H1 (cell line): Measurements from ENCODE around the gene CCDC33. TPM values are rescaled to one million over a fixed set of nuclear protein-coding genes. Genes with fewer than 3 reads are reported as not detected.

ENCODE experiments used
- CTCF ChIA-PET: fragments of 300-600 bp; sonication (Branson Sonifier 250); formaldehyde crosslinking; loops from one replicate; lab custom pipeline; 2021; ENCODE audit not compliant: partially characterized antibody; lab: Charles Lee
- POLR2A ChIA-PET: fragments of 300-600 bp; sonication (Branson Sonifier 250); formaldehyde crosslinking; loops from one replicate; lab custom pipeline; 2021; ENCODE audit warnings: inconsistent platforms; ENCODE audit not compliant: partially characterized antibody; lab: Charles Lee
- DNase-seq, 2 experiments: peaks; one replicate each; pipeline versions ENCODE4 v3.0.0 to v3.0.0-alpha.2; 2010 to 2022; ENCODE audit warnings: low spot score in 2 of 2, low read depth in 1 of 2, mixed read lengths in 1 of 2
- FAIRE-seq: peaks from 2 replicates; lab custom pipeline; 2011; peaks lifted over from hg19 to GRCh38; lab: Jason Lieb, UNC
- H2AFZ ChIP-seq: 2 replicates; pipeline ENCODE4 v1.8.1; 2012; ENCODE audit warnings: low read length, inconsistent platforms
- H2AK5ac ChIP-seq: 2 replicates; pipeline ENCODE4 v1.6.1; 2013; ENCODE audit warnings: low read depth, low read length
- H2BK120ac ChIP-seq: replicated peaks from 2 replicates; pipeline ENCODE3; 2013; ENCODE audit warnings: low read depth, low read length, inconsistent platforms
- H2BK12ac ChIP-seq: 2 replicates; pipeline ENCODE4 v1.6.1; 2013; ENCODE audit warnings: low read depth, low read length
- H2BK15ac ChIP-seq: 2 replicates; pipeline ENCODE4 v1.6.1; 2013; ENCODE audit warnings: low read length
- H2BK20ac ChIP-seq: 2 replicates; pipeline ENCODE4 v1.6.1; 2013; ENCODE audit warnings: low read length
- H2BK5ac ChIP-seq: 2 replicates; pipeline ENCODE4 v1.6.1; 2013; ENCODE audit warnings: low read depth, low read length
- H3K14ac ChIP-seq: 2 replicates; pipeline ENCODE4 v1.6.1; 2013; ENCODE audit warnings: inconsistent platforms; ENCODE audit not compliant: insufficient read length
- H3K18ac ChIP-seq: 2 replicates; pipeline ENCODE4 v1.6.1; 2013; ENCODE audit warnings: low read length; ENCODE audit errors: extremely low read depth
- H3K23ac ChIP-seq: 2 replicates; pipeline ENCODE4 v1.6.1; 2013; ENCODE audit warnings: inconsistent platforms; ENCODE audit not compliant: insufficient read length
- H3K23me2 ChIP-seq: 2 replicates; pipeline ENCODE4 v1.6.1; 2013; ENCODE audit warnings: low read depth, low read length
- H3K27ac ChIP-seq: 2 replicates; pipeline ENCODE4 v1.6.1; 2011; ENCODE audit warnings: low read depth, low read length, inconsistent platforms
- H3K27me3 ChIP-seq, 4 experiments: replicated peaks in 1 of 4; 1 replicate in 1 of 4; 2 replicates in 3 of 4; pipeline versions ENCODE4 v1.6.1 to v1.8.1; 2011 to 2013; ENCODE audit warnings: low read length in 3 of 4, mild to moderate bottlenecking in 3 of 4, inconsistent platforms in 2 of 4, mixed read lengths in 2 of 4, moderate library complexity in 1 of 4; ENCODE audit not compliant: control insufficient read depth in 3 of 4, insufficient read depth in 3 of 4; ENCODE audit errors: extremely low read depth in 1 of 4
- H3K36me3 ChIP-seq, 4 experiments: 2 replicates each; pipeline versions ENCODE4 v1.6.1 to v1.8.1; 2011 to 2013; ENCODE audit warnings: mild to moderate bottlenecking in 4 of 4, low read length in 3 of 4, moderate library complexity in 2 of 4, control low read depth in 1 of 4, inconsistent platforms in 1 of 4; ENCODE audit not compliant: insufficient read depth in 4 of 4, control insufficient read depth in 2 of 4
- H3K4ac ChIP-seq: replicated peaks from 2 replicates; pipeline ENCODE3; 2013; ENCODE audit warnings: low read length, low read depth, mixed read lengths, inconsistent platforms; ENCODE audit not compliant: insufficient read length
- H3K4me1 ChIP-seq, 4 experiments: replicated peaks in 1 of 4; 1 replicate in 1 of 4; 2 replicates in 3 of 4; pipeline versions ENCODE4 v1.6.1 to v1.8.1; 2011 to 2013; ENCODE audit warnings: low read length in 3 of 4, inconsistent platforms in 2 of 4, mixed read lengths in 1 of 4; ENCODE audit not compliant: insufficient read depth in 4 of 4, control insufficient read depth in 3 of 4
- H3K4me2 ChIP-seq, 2 experiments: 2 replicates each; pipeline versions ENCODE4 v1.6.1 to v1.8.1; 2011 to 2013; ENCODE audit warnings: low read depth in 2 of 2, low read length in 2 of 2, control low read depth in 1 of 2, inconsistent platforms in 1 of 2, mild to moderate bottlenecking in 1 of 2; ENCODE audit not compliant: insufficient read depth in 1 of 2
- H3K4me3 ChIP-seq, 4 experiments: fragments of 200-600, 300-600 bp in 1 of 4; sonication (generic), shearing (Covaris generic), sonication (Bioruptor Twin) in 1 of 4; 2 replicates each; pipeline versions ENCODE4 v1.5.1 to v1.8.1; 2011 to 2016; ENCODE audit warnings: low read length in 4 of 4, low read depth in 3 of 4, control low read depth in 2 of 4, inconsistent platforms in 2 of 4, mild to moderate bottlenecking in 2 of 4, mixed read lengths in 1 of 4, moderate library complexity in 1 of 4; ENCODE audit not compliant: insufficient read depth in 2 of 4; ENCODE audit errors: extremely low read depth in 1 of 4
- H3K56ac ChIP-seq: replicated peaks from 2 replicates; pipeline ENCODE3; 2013; ENCODE audit warnings: low read depth, mild to moderate bottlenecking, mixed read lengths, low read length, inconsistent platforms; ENCODE audit not compliant: insufficient read length
- H3K79me1 ChIP-seq: 2 replicates; pipeline ENCODE4 v1.6.1; 2013; ENCODE audit warnings: low read depth, low read length, control low read depth
- H3K79me2 ChIP-seq, 2 experiments: 2 replicates each; pipeline versions ENCODE4 v1.6.1 to v1.8.1; 2012 to 2013; ENCODE audit warnings: low read length in 2 of 2, mild to moderate bottlenecking in 2 of 2, inconsistent platforms in 1 of 2; ENCODE audit not compliant: insufficient read depth in 2 of 2, control insufficient read depth in 1 of 2
- H3K9ac ChIP-seq, 4 experiments: replicated peaks in 1 of 4; 1 replicate in 1 of 4; 2 replicates in 3 of 4; pipeline versions ENCODE4 v1.6.1 to v1.8.1; 2011 to 2013; ENCODE audit warnings: low read depth in 3 of 4, low read length in 3 of 4, control low read depth in 2 of 4, mild to moderate bottlenecking in 2 of 4, moderate library complexity in 2 of 4, inconsistent platforms in 1 of 4; ENCODE audit errors: extremely low read depth in 1 of 4
- H3K9me3 ChIP-seq, 2 experiments: 2 replicates each; pipeline versions ENCODE4 v1.6.1 to v1.8.1; 2012 to 2013; ENCODE audit warnings: mild to moderate bottlenecking in 2 of 2, moderate library complexity in 2 of 2, control low read depth in 1 of 2, inconsistent platforms in 1 of 2, low read depth in 1 of 2, low read length in 1 of 2, mixed read lengths in 1 of 2; ENCODE audit not compliant: insufficient read depth in 2 of 2
- H4K20me1 ChIP-seq, 2 experiments: replicated peaks in 1 of 2; 2 replicates each; pipeline versions ENCODE3 to v1.8.1; 2011 to 2013; ENCODE audit warnings: inconsistent platforms in 2 of 2, low read length in 2 of 2, mild to moderate bottlenecking in 1 of 2; ENCODE audit not compliant: insufficient read depth in 2 of 2, control insufficient read depth in 1 of 2
- H4K5ac ChIP-seq: 2 replicates; pipeline ENCODE4 v1.6.1; 2013; ENCODE audit warnings: low read length, low read depth, mixed read lengths, inconsistent platforms; ENCODE audit not compliant: insufficient read length
- H4K8ac ChIP-seq: 2 replicates; pipeline ENCODE4 v1.8.0; 2013; ENCODE audit warnings: mild to moderate bottlenecking, moderate library complexity, low read length, inconsistent platforms; ENCODE audit not compliant: insufficient read depth; ENCODE audit errors: extremely low read depth
- H4K91ac ChIP-seq: replicated peaks from 2 replicates; pipeline ENCODE3; 2013; ENCODE audit warnings: low read length, mixed read lengths, inconsistent platforms; ENCODE audit not compliant: insufficient read length
- EP300 ChIP-seq, 2 experiments: IDR thresholded peaks; 1 replicate in 1 of 2; 2 replicates in 1 of 2; pipeline ENCODE4 v1.6.1; 2011 to 2012; ENCODE audit warnings: low read depth in 2 of 2, low read length in 2 of 2, mild to moderate bottlenecking in 2 of 2, borderline replicate concordance in 1 of 2, inconsistent platforms in 1 of 2, moderate library complexity in 1 of 2
- JUN ChIP-seq: IDR thresholded peaks from 2 replicates; pipeline ENCODE4 v1.6.1; 2011; ENCODE audit warnings: low read depth, mild to moderate bottlenecking, improper control_type of control experiment, low read length
- MAX ChIP-seq: IDR thresholded peaks from 2 replicates; pipeline ENCODE4 v1.6.1; 2012; ENCODE audit warnings: inconsistent platforms
- RAD21 ChIP-seq, 2 experiments: IDR thresholded peaks in 1 of 2; conservative IDR thresholded peaks in 1 of 2; 2 replicates each; pipeline ENCODE4 v1.6.1; 2011; ENCODE audit warnings: low read depth in 2 of 2, low read length in 2 of 2, improper control_type of control experiment in 1 of 2, inconsistent platforms in 1 of 2, mild to moderate bottlenecking in 1 of 2, moderate library complexity in 1 of 2
- TBP ChIP-seq: IDR thresholded peaks from 2 replicates; pipeline ENCODE4 v1.6.1; 2011; ENCODE audit warnings: low read depth, low read length, improper control_type of control experiment
- TCF12 ChIP-seq: IDR thresholded peaks from 2 replicates; pipeline ENCODE4 v1.6.1; 2011; ENCODE audit warnings: low read depth, mild to moderate bottlenecking, low read length
- TEAD4 ChIP-seq: IDR thresholded peaks from 2 replicates; pipeline ENCODE4 v1.6.1; 2012; ENCODE audit warnings: low read depth, low read length, inconsistent platforms, mixed read lengths
- YY1 ChIP-seq: IDR thresholded peaks from 2 replicates; pipeline ENCODE4 v1.6.1; 2011; ENCODE audit warnings: low read depth, mild to moderate bottlenecking, low read length
- WGBS, 2 experiments: shearing (Covaris generic) in 1 of 2; methylation state at CpG; one replicate each; pipeline versions ENCODE4 v1.1.6 to v1.1.7; 2013 to 2015; ENCODE audit warnings: low lambda C conversion rate in 2 of 2, mixed read lengths in 2 of 2, inconsistent platforms in 1 of 2, low coverage in 1 of 2, missing lambda C conversion rate in 1 of 2; ENCODE audit not compliant: insufficient replicate concordance in 2 of 2, insufficient coverage in 1 of 2, insufficient read length in 1 of 2; ENCODE audit errors: extremely low coverage in 1 of 2, missing lambda C conversion rate in 1 of 2; 5-methylcytosine and 5-hydroxymethylcytosine counted together
- polyA plus RNA-seq, 7 experiments: library from polyadenylated mRNA; depleted of rRNA in 3 of 7; stranded (reverse) in 5 of 7; unstranded in 2 of 7; fragments of >200 nt in 5 of 7; fragments of 200-250 nt in 2 of 7; gene quantifications; 1 replicate in 5 of 7; 2 replicates in 1 of 7; 4 replicates in 1 of 7; pipeline versions ENCODE4 v1.2.1 to v1.2.3, GENCODE V29; 2011 to 2013; ENCODE audit warnings: missing spikeins in 2 of 7, mixed read lengths in 2 of 7
- total RNA-seq: library from RNA; stranded (reverse); fragmentation: NEBNext Ultra II Directional; extraction: Animal tissue kit (Norgen Biotek cat#: 25700); gene quantifications from 2 replicates; pipeline ENCODE4 v1.2.1, GENCODE V29; 2021

CCDC33 gene
- total and polyA plus RNA-seq, 2 of the 8 experiments (the other 6 are each of a cell fraction or from before 2014, with no cell fraction given): 2.0 to 2.7 TPM

DNA sequence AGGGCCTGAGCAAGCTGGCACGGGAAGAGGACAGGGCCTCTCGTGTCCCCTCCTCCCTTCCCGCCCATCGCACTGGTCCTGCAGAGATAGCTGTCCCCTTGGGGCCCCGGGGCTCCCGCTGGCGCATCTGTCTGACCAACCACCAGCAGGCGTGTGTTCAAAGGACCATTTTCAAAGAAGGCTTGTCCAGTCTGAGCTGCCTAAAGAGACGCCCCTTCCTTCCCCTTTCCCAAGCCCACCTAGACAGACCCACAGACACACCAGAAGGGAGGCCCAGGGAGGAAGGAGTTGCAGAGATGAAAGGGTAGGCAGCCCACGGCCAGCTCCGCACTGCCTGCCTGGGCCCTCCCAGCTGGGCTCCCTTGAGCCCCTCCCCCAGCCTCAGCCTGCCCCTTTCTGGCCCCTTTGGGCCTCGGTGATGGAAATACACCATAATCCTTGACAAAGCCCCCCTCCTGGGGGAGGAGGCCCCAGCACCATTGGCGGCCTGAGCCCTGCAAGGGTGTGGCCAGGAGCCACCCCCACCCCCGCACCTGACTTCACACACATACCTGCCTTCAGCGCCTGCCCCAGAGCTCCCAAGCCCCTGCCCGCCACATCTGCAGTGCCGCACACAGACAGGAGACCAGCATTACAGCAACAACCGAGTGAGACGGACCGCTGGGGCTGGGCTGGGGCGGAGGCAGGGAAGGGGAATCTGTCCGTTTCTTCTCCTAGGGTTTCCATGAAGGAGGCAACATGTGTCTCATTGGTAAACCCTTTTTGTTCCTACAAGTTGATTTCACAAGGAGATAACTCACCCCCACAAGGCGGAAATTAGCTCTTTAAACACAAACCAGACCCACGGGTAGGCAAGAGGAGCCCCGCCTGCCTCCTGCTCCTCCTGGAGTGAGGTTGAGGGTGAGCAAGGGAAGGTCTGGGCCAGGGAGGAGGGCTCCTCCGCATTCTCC is 33.4 kb upstream of the CCDC33 start, which contains the start of gene STRA6:
Gene STRA6 (minus strand): TSS at position 336 of the 950 bp plus-strand sequence. CDS start 520 bp downstream, outside the sequence.
- H2BK20ac ChIP-seq: peak within 1 kb of the TSS; percentile 93
- peak within 1 kb of the TSS; percentile 71 for H4K91ac ChIP-seq
- peak within 1 kb of the TSS; percentile 92; the same call in 1 of the 2 replicates for H2BK5ac ChIP-seq
- peaks cover 4% of the 10 kb centered on the region; the same call in 1 of the 2 replicates for H3K23me2 ChIP-seq
- peak within 1 kb of the TSS in 3 of 4 experiments; percentile 5 to 49 (median 9); a peak in 4 of 7 replicates for H3K9ac ChIP-seq
- peak within 1 kb of the TSS; percentile 77 to 91 for H3K4me2 ChIP-seq
- H3K18ac ChIP-seq: peak within 1 kb of the TSS; percentile 98
- POLR2A ChIA-PET: interaction anchor here (0.8 to 7.3 kb wide), 17 partner anchors 12 to 280 kb away, joined by 3 to 76 read pairs (median 4); no protein-coding TSS in a partner anchor
- H3K23ac ChIP-seq: no peak within 1 kb of the TSS
- 2% methylated on average over 24 of the region's 26 CpGs; no CpG with 5 or more reads in 1 of the 2 experiments for WGBS, 2 experiments
- peak; percentile 90 to 93 for DNase-seq
- peak within 1 kb of the TSS; percentile 5 for H3K4ac ChIP-seq
- H3K4me1 ChIP-seq: peaks cover 0 to 49% (median 33%) of the 10 kb centered on the region in 4 experiments; a peak in 6 of 7 replicates
- H3K4me3 ChIP-seq: peak within 1 kb of the TSS; percentile 26 to 60 (median 56); a peak in 7 of 8 replicates
- no peaks in the 10 kb centered on the region for H3K36me3 ChIP-seq
- H2AFZ ChIP-seq: 0 out of 2 replicates have a peak within 1 kb of the TSS, but pooled peaks have one; percentile 30
- no peaks in the 10 kb centered on the region for H4K20me1 ChIP-seq
- peak within 1 kb of the TSS; percentile 94 for H2AK5ac ChIP-seq
- H3K79me2 ChIP-seq: 0 out of 4 replicates have a peak, but pooled peaks cover 0 to 4% of the 10 kb centered on the region in 2 experiments
- H3K56ac ChIP-seq: peak within 1 kb of the TSS; percentile 37
- H3K79me1 ChIP-seq: peaks cover 3% of the 10 kb centered on the region; the same call in 1 of the 2 replicates
- H4K8ac ChIP-seq: no peak within 1 kb of the TSS; the same call in 1 of the 2 replicates
- H4K5ac ChIP-seq: peak within 1 kb of the TSS; percentile 90
- H3K27me3 ChIP-seq: peaks cover 0 to 7% (median 4%) of the 10 kb centered on the region in 4 experiments; a peak in 2 of 7 replicates
- H3K27ac ChIP-seq: peak within 1 kb of the TSS; percentile 46; the same call in 1 of the 2 replicates
- H3K9me3 ChIP-seq: no peaks in the 10 kb centered on the region
- CTCF ChIA-PET: interaction anchor here (0.6 to 6.1 kb wide), 34 partner anchors 8 to 830 kb away, joined by 3 to 31 read pairs (median 6); partner anchors contain the start of gene ISLR2
- peak; percentile 87 for FAIRE-seq
- peak within 1 kb of the TSS; percentile 96 for H2BK15ac ChIP-seq
- H3K14ac ChIP-seq: no peak within 1 kb of the TSS
- peak within 1 kb of the TSS; percentile 75 for H2BK120ac ChIP-seq
- H2BK12ac ChIP-seq: peak within 1 kb of the TSS; percentile 97
- TF ChIP-seq TCF12 (peak; percentile 63; the same call in 1 of the 2 replicates), JUN (no peak), YY1 (peak; percentile 76), EP300 (IDR thresholded peaks at IDR 0.05; ENCODE audit: borderline replicate concordance in 1 of 2, low read depth in 2 of 2, low read length in 2 of 2) (peak in 1 of 2 experiments; percentile 89; a peak in 1 of 3 replicates), RAD21 (IDR thresholded peaks at IDR 0.05 in 1 of 2, conservative IDR thresholded peaks at IDR 0.05 in 1 of 2; ENCODE audit: low read depth in 2 of 2, low read length in 2 of 2) (peak; percentile 55 to 77), MAX (peak; percentile 59; the same call in 1 of the 2 replicates), TEAD4 (peak; percentile 85), TBP (peak; percentile 73; the same call in 1 of the 2 replicates)
